GM12878 (cell line): ENCODE results near the gene CCDC57. TPM values are rescaled to one million over a fixed set of nuclear protein-coding genes. Genes with fewer than 3 reads are reported as not detected.

Experiments
- CHD4 ChIP-seq: fragments of 200-600 bp; sonication (generic); IDR thresholded peaks from 2 replicates; pipeline ENCODE4 v1.6.1; 2016; ENCODE audit warnings: mild to moderate bottlenecking
- CUX1 ChIP-seq: IDR thresholded peaks from 2 replicates; pipeline ENCODE4 v1.6.1; 2012; ENCODE audit warnings: improper control_type of control experiment, low read depth, low read length; ENCODE audit not compliant: insufficient replicate concordance
- FOS ChIP-seq: IDR thresholded peaks from 3 replicates; pipeline ENCODE4 v1.6.1; 2011; ENCODE audit warnings: borderline replicate concordance; ENCODE audit not compliant: insufficient read length; ENCODE audit errors: extremely low read depth
- GATAD2B ChIP-seq: fragments of 450-650 bp; conservative IDR thresholded peaks from 2 replicates; pipeline ENCODE4 v1.6.1; 2017; ENCODE audit warnings: low read depth, mild to moderate bottlenecking, moderate library complexity
- MXI1 ChIP-seq: fragments of 150-350 bp; IDR thresholded peaks from 2 replicates; pipeline ENCODE4 v1.6.1; 2011; ENCODE audit warnings: low read depth, mild to moderate bottlenecking, inconsistent platforms, low read length, improper control_type of control experiment
- RELA ChIP-seq: fragments of 450-650 bp; IDR thresholded peaks from 2 replicates; pipeline ENCODE4 v1.8.0; 2014; ENCODE audit warnings: borderline replicate concordance; ENCODE audit not compliant: partially characterized antibody
- RFX5 ChIP-seq: IDR thresholded peaks from 2 replicates; pipeline ENCODE4 v1.6.1; 2011; ENCODE audit warnings: low read depth, low read length, improper control_type of control experiment
- ZBTB4 ChIP-seq: fragments of 450-650 bp; formaldehyde crosslinking; IDR thresholded peaks from 2 replicates; pipeline ENCODE4 v1.4.0; 2022; ENCODE audit warnings: mild to moderate bottlenecking, moderate library complexity
- polyA plus RNA-seq, 11 experiments: library from polyadenylated mRNA; depleted of rRNA in 4 of 11; unstranded in 6 of 11; stranded (reverse) in 5 of 11; fragments of >200 nt; fragmentation: Nextera tagmentation in 4 of 11; fragmentation: Illumina TruSeq in 1 of 11; extraction: Ambion mirVana in 4 of 11; extraction: Trizol in 1 of 11; gene quantifications; 1 replicate in 1 of 11; 2 replicates in 10 of 11; pipeline versions ENCODE4 v1.2.1 to v1.2.3, GENCODE V29; 2011 to 2016; ENCODE audit warnings: inconsistent platforms in 2 of 11, missing spikeins in 2 of 11, low read depth in 1 of 11
- total RNA-seq, 4 experiments: library from RNA; depleted of rRNA in 3 of 4; stranded (reverse); fragments of >200 nt in 3 of 4; fragmentation: Illumina TruSeq in 1 of 4; extraction: Trizol in 1 of 4; gene quantifications; 2 replicates each; pipeline versions ENCODE4 v1.2.1 to v1.2.3, GENCODE V29; 2013 to 2021

The CCDC57 gene
- total and polyA plus RNA-seq, 10 of the 15 experiments (the other 5 are each of a cell fraction or from before 2014, with no cell fraction given): 5.4 to 123 (median 45.8) TPM

- TF ChIP-seq ZBTB4 (CRISPR knock-in tag) (no peak), RELA (no peak), RFX5 (no peak), CUX1 (no peak), CHD4 (no peak), MXI1 (no peak), GATAD2B (no peak), FOS (no peak)
- TF ChIP-seq, all 136 proteins: peak for 0
These were observed 102.3 kb downstream of the CCDC57 start (continued) for GRCh38 chr17:82110298-82110697.
